HCT116 (cell line): ENCODE measurements around the gene DAPP1.

Experiments used
- POLR2A ChIP-seq: IDR thresholded peaks from 2 replicates; pipeline ENCODE4 v1.7.0; 2011; ENCODE audit warnings: borderline replicate concordance; ENCODE audit not compliant: insufficient read depth, insufficient read length; ENCODE audit errors: extremely low read depth
- POLR2AphosphoS5 ChIP-seq: IDR thresholded peaks from 2 replicates; pipeline ENCODE4 v1.6.1; 2011; ENCODE audit warnings: mild to moderate bottlenecking, low read depth, low read length, moderate library complexity
- SP1 ChIP-seq: IDR thresholded peaks from 2 replicates; pipeline ENCODE4 v1.6.1; 2012; ENCODE audit warnings: low read depth
- TF ChIP-seq, protein P1 (sequence below): IDR thresholded peaks from 2 replicates; pipeline ENCODE4 v1.6.1; 2012; ENCODE audit warnings: low read depth
- TF ChIP-seq, protein P2 (sequence below), 3 experiments: fragments of 200-600 bp in 1 of 3; sonication (generic) in 1 of 3; IDR thresholded peaks in 2 of 3; conservative IDR thresholded peaks in 1 of 3; 2 replicates each; pipeline ENCODE4 v1.5.1; 2012 to 2017; ENCODE audit warnings: low read depth in 2 of 3, low read length in 2 of 3, antibody characterized with exemption in 1 of 3, borderline replicate concordance in 1 of 3, control low read depth in 1 of 3, mild to moderate bottlenecking in 1 of 3, mixed read lengths in 1 of 3, mixed run types in 1 of 3, moderate library complexity in 1 of 3; ENCODE audit not compliant: insufficient read depth in 1 of 3

GRCh38 chr4:99868126-99868596, 51.5 kb downstream of the DAPP1 start:
- no peak for TF ChIP-seq POLR2A
- TF ChIP-seq, protein P1, sequence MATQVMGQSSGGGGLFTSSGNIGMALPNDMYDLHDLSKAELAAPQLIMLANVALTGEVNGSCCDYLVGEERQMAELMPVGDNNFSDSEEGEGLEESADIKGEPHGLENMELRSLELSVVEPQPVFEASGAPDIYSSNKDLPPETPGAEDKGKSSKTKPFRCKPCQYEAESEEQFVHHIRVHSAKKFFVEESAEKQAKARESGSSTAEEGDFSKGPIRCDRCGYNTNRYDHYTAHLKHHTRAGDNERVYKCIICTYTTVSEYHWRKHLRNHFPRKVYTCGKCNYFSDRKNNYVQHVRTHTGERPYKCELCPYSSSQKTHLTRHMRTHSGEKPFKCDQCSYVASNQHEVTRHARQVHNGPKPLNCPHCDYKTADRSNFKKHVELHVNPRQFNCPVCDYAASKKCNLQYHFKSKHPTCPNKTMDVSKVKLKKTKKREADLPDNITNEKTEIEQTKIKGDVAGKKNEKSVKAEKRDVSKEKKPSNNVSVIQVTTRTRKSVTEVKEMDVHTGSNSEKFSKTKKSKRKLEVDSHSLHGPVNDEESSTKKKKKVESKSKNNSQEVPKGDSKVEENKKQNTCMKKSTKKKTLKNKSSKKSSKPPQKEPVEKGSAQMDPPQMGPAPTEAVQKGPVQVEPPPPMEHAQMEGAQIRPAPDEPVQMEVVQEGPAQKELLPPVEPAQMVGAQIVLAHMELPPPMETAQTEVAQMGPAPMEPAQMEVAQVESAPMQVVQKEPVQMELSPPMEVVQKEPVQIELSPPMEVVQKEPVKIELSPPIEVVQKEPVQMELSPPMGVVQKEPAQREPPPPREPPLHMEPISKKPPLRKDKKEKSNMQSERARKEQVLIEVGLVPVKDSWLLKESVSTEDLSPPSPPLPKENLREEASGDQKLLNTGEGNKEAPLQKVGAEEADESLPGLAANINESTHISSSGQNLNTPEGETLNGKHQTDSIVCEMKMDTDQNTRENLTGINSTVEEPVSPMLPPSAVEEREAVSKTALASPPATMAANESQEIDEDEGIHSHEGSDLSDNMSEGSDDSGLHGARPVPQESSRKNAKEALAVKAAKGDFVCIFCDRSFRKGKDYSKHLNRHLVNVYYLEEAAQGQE: no peak
- no peak for TF ChIP-seq POLR2AphosphoS5
- TF ChIP-seq, protein P2, sequence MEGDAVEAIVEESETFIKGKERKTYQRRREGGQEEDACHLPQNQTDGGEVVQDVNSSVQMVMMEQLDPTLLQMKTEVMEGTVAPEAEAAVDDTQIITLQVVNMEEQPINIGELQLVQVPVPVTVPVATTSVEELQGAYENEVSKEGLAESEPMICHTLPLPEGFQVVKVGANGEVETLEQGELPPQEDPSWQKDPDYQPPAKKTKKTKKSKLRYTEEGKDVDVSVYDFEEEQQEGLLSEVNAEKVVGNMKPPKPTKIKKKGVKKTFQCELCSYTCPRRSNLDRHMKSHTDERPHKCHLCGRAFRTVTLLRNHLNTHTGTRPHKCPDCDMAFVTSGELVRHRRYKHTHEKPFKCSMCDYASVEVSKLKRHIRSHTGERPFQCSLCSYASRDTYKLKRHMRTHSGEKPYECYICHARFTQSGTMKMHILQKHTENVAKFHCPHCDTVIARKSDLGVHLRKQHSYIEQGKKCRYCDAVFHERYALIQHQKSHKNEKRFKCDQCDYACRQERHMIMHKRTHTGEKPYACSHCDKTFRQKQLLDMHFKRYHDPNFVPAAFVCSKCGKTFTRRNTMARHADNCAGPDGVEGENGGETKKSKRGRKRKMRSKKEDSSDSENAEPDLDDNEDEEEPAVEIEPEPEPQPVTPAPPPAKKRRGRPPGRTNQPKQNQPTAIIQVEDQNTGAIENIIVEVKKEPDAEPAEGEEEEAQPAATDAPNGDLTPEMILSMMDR (IDR thresholded peaks at IDR 0.05 in 2 of 3, conservative IDR thresholded peaks at IDR 0.05 in 1 of 3; ENCODE audit: borderline replicate concordance in 1 of 3, insufficient read depth in 1 of 3, low read depth in 2 of 3, low read length in 2 of 3): no peak
- no peak for TF ChIP-seq SP1
